ENCODE results near the gene INTS4.
"Not testable (repeated sequence)": the region's sequence is repeated elsewhere in the genome, so short reads cannot be mapped to it uniquely, and the experiment has no call there.

The INTS4 gene

DNA sequence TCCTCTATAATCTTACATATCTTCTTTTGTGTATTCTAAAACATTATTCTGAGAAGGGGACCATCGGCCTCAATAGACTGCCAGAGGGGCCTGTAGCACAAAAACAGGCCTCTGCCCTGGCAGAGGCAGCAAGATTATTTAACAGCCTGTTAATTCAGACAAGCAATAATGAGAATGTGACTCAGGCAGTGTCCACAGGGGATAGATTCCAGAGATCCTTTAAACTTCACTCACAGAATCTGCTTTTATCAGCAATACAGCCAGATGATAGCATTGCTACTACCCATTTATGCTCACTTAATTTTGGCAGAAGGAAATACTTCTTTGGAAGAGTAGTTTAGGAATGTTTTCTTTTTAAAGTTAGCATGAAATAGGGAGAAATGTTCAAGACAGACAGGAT lies 128.7 kb downstream of the INTS4 start:
- Histone ChIP-seq H3K9me2 (ENCODE audit: low read depth, low read length) (no peaks in the 10 kb centered on the region), H3F3A (ENCODE audit: insufficient read depth, low read length) (no peaks in the 10 kb centered on the region), H3K9me3 (ENCODE audit: low read length) (no peaks in the 10 kb centered on the region), H3K36me3 (ENCODE audit: insufficient read depth, low read length) (no peaks in the 10 kb centered on the region), H3K4me2 (ENCODE audit: low read length) (no peak overlapping the region), H2AFZ (ENCODE audit: low read length) (no peak overlapping the region), H4K20me1 (ENCODE audit: insufficient read depth, low read length) (no peaks in the 10 kb centered on the region), H3K9ac (ENCODE audit: low read length) (no peak overlapping the region), H3K4me1 (ENCODE audit: insufficient read depth, low read length, severe bottlenecking) (no peaks in the 10 kb centered on the region), H3K4me3 (ENCODE audit: low read depth, low read length, poor library complexity, severe bottlenecking) (no peak overlapping the region), H3K27ac (ENCODE audit: low read depth, low read length, poor library complexity, severe bottlenecking) (no peak overlapping the region), H3K79me2 (ENCODE audit: insufficient read depth, low read length) (no peaks in the 10 kb centered on the region), H3K27me3 (ENCODE audit: insufficient read depth, low read length) (no peaks in the 10 kb centered on the region)
- no peak for TF ChIP-seq EZH2 (IDR thresholded peaks at IDR 0.05; ENCODE audit: borderline replicate concordance, low read length)
- TF ChIP-seq, protein P1, sequence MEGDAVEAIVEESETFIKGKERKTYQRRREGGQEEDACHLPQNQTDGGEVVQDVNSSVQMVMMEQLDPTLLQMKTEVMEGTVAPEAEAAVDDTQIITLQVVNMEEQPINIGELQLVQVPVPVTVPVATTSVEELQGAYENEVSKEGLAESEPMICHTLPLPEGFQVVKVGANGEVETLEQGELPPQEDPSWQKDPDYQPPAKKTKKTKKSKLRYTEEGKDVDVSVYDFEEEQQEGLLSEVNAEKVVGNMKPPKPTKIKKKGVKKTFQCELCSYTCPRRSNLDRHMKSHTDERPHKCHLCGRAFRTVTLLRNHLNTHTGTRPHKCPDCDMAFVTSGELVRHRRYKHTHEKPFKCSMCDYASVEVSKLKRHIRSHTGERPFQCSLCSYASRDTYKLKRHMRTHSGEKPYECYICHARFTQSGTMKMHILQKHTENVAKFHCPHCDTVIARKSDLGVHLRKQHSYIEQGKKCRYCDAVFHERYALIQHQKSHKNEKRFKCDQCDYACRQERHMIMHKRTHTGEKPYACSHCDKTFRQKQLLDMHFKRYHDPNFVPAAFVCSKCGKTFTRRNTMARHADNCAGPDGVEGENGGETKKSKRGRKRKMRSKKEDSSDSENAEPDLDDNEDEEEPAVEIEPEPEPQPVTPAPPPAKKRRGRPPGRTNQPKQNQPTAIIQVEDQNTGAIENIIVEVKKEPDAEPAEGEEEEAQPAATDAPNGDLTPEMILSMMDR (IDR thresholded peaks at IDR 0.05; ENCODE audit: low read length), result no peak

DNA sequence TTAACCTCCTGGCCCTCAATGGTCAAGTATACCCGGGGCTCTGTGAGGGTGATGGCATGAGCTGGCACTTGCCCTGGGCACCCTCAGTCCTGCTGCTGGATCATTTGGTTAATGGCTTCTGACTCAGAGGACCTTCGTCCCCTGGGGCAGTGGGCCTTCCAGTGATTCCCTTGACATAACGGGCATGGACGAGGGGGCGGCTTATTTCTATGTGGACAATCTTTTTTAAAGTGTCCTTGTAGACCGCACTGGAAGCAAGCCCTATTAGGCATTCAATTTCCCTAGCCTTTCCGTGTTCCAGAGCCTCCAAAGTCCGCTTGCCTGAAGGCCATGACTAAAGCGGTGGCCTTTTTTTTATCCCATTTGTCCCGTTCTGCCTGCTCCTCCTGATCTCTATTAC lies 133.0 kb downstream of the INTS4 start:
- not testable (repeated sequence) for H3K9me3 ChIP-seq (ENCODE audit: low read length); H3K27ac ChIP-seq (ENCODE audit: low read depth, low read length, poor library complexity, severe bottlenecking); H3K9me2 ChIP-seq (ENCODE audit: low read depth, low read length); H4K20me1 ChIP-seq (ENCODE audit: insufficient read depth, low read length); H3F3A ChIP-seq (ENCODE audit: insufficient read depth, low read length); H3K4me3 ChIP-seq (ENCODE audit: low read depth, low read length, poor library complexity, severe bottlenecking); H3K4me2 ChIP-seq (ENCODE audit: low read length); H2AFZ ChIP-seq (ENCODE audit: low read length); H3K36me3 ChIP-seq (ENCODE audit: insufficient read depth, low read length); H3K79me2 ChIP-seq (ENCODE audit: insufficient read depth, low read length); H3K27me3 ChIP-seq (ENCODE audit: insufficient read depth, low read length); H3K9ac ChIP-seq (ENCODE audit: low read length); H3K4me1 ChIP-seq (ENCODE audit: insufficient read depth, low read length, severe bottlenecking)

DNA sequence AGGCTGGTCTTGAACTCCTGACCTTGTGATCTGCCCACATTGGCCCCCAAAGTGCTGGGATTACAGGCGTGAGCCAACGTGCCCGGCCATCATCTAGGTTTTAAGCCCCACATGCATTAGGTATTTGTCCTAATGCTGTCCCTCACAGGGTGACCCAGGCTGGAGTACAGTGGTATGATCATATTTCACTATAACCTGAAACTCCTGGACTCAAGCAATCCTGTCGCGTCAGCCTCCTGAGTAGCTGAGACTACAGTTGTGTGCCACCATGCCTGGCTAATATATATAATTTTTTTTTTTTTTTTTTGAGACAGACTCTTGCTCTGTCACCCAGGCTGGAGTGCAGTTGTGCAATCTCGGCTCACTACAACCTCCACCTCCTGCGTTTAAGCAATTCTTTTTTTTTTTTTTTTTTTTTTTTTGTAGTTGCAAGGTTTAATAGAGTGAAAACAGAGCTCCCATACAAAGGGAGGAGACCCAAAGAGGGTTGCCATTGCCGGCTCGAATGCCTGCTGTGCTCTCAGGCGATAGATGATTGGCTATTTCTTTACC lies 136.5 kb downstream of the INTS4 start:
- H3K9me2 ChIP-seq (ENCODE audit: low read depth, low read length); H3K9ac ChIP-seq (ENCODE audit: low read length); H3K4me1 ChIP-seq (ENCODE audit: insufficient read depth, low read length, severe bottlenecking); H3K4me2 ChIP-seq (ENCODE audit: low read length); H3F3A ChIP-seq (ENCODE audit: insufficient read depth, low read length); H3K36me3 ChIP-seq (ENCODE audit: insufficient read depth, low read length); H3K4me3 ChIP-seq (ENCODE audit: low read depth, low read length, poor library complexity, severe bottlenecking); H3K9me3 ChIP-seq (ENCODE audit: low read length); H2AFZ ChIP-seq (ENCODE audit: low read length); H3K27me3 ChIP-seq (ENCODE audit: insufficient read depth, low read length); H3K79me2 ChIP-seq (ENCODE audit: insufficient read depth, low read length); H3K27ac ChIP-seq (ENCODE audit: low read depth, low read length, poor library complexity, severe bottlenecking); H4K20me1 ChIP-seq (ENCODE audit: insufficient read depth, low read length): not testable (repeated sequence)

DNA sequence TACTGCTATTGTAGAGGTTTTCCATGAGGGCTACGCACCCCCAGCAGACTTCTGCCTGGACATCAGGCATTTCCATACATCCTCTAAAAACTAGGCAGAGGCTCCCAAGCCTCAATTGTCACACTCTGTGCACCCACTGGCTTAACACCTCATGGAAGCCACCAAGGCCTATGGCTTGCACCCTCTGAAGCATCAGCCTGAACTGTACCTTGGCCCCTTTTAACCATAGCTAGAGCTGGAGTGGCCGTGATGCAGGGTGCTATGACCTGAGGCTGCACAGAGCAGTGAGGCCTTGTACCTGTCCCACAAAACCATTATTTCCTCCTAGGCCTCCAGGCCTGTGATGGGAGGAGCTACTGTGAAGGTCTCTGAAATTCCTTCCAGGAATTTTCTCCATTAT lies 139.6 kb downstream of the INTS4 start:
- Histone ChIP-seq H3K4me1 (ENCODE audit: insufficient read depth, low read length, severe bottlenecking) (no peaks in the 10 kb centered on the region), H3K27me3 (ENCODE audit: insufficient read depth, low read length) (no peaks in the 10 kb centered on the region), H3F3A (ENCODE audit: insufficient read depth, low read length) (no peaks in the 10 kb centered on the region), H3K36me3 (ENCODE audit: insufficient read depth, low read length) (no peaks in the 10 kb centered on the region; the same call in 1 of the 2 replicates), H3K4me3 (ENCODE audit: low read depth, low read length, poor library complexity, severe bottlenecking) (no peak overlapping the region), H3K9me2 (ENCODE audit: low read depth, low read length) (no peaks in the 10 kb centered on the region), H3K4me2 (ENCODE audit: low read length) (no peak overlapping the region), H3K27ac (ENCODE audit: low read depth, low read length, poor library complexity, severe bottlenecking) (no peak overlapping the region), H4K20me1 (ENCODE audit: insufficient read depth, low read length) (no peaks in the 10 kb centered on the region), H2AFZ (ENCODE audit: low read length) (no peak overlapping the region), H3K9me3 (ENCODE audit: low read length) (peaks cover 11% of the 10 kb centered on the region), H3K79me2 (ENCODE audit: insufficient read depth, low read length) (no peaks in the 10 kb centered on the region), H3K9ac (ENCODE audit: low read length) (no peak overlapping the region)
- no peak for TF ChIP-seq EZH2 (IDR thresholded peaks at IDR 0.05; ENCODE audit: borderline replicate concordance, low read length)

DNA sequence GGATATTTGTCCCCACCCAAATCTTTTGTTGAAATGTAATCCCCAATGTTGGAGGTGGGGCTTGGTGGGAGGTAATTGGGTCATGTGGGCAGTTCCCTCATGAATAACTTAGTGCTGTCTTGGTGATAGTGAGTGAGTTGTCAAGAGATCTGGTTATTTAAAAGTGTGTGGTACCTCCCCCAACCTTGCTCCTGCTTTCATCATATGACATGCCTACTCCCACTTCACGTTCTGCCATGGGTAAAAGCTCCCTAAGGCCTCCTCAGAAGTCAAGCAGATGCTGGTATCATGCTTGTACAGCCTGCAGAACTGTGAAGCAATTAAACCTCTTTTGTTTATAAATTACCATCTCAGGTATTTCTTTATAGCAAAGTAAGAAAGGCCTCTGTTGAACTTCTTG lies 143.0 kb downstream of the INTS4 start:
- no peak overlapping the region for H3K4me2 ChIP-seq (ENCODE audit: low read length)
- H3K79me2 ChIP-seq (ENCODE audit: insufficient read depth, low read length), result no peaks in the 10 kb centered on the region
- H3K27ac ChIP-seq (ENCODE audit: low read depth, low read length, poor library complexity, severe bottlenecking), result no peak overlapping the region
- H3K9me2 ChIP-seq (ENCODE audit: low read depth, low read length), result no peaks in the 10 kb centered on the region
- peaks cover 11% of the 10 kb centered on the region for H3K9me3 ChIP-seq (ENCODE audit: low read length)
- H3K4me3 ChIP-seq (ENCODE audit: low read depth, low read length, poor library complexity, severe bottlenecking), result no peak overlapping the region
- no peaks in the 10 kb centered on the region for H3K4me1 ChIP-seq (ENCODE audit: insufficient read depth, low read length, severe bottlenecking)
- H2AFZ ChIP-seq (ENCODE audit: low read length), result no peak overlapping the region
- no peaks in the 10 kb centered on the region for H3K27me3 ChIP-seq (ENCODE audit: insufficient read depth, low read length)
- no peaks in the 10 kb centered on the region for H4K20me1 ChIP-seq (ENCODE audit: insufficient read depth, low read length)
- no peak overlapping the region for H3K9ac ChIP-seq (ENCODE audit: low read length)
- no peaks in the 10 kb centered on the region; the same call in 1 of the 2 replicates for H3K36me3 ChIP-seq (ENCODE audit: insufficient read depth, low read length)
- TF ChIP-seq EZH2 (IDR thresholded peaks at IDR 0.05; ENCODE audit: borderline replicate concordance, low read length), result no peak
- TF ChIP-seq, protein P1 (IDR thresholded peaks at IDR 0.05; ENCODE audit: low read length), result no peak
- H3F3A ChIP-seq (ENCODE audit: insufficient read depth, low read length), result no peaks in the 10 kb centered on the region

DNA sequence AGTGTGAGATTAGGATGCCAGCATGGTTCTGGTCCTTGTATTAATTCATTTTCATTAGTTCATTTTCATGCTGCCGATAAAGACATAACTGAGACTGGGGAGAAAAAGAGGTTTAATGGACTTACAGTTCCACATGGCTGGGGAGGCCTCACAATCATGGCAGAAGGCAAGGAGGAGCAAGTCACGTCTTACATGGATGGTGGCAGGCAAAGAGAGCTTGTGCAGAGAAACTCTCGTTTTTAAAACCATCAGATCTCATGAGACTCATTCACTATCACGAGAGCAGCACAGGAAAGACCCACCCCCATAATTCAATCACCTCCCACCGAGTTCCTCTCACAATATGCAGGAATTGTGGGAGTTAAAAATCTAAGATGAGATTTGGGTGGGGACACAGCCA lies 150.8 kb downstream of the INTS4 start:
- H3K36me3 ChIP-seq (ENCODE audit: insufficient read depth, low read length); H2AFZ ChIP-seq (ENCODE audit: low read length); H3K27me3 ChIP-seq (ENCODE audit: insufficient read depth, low read length); H3K9me3 ChIP-seq (ENCODE audit: low read length); H4K20me1 ChIP-seq (ENCODE audit: insufficient read depth, low read length); H3F3A ChIP-seq (ENCODE audit: insufficient read depth, low read length); H3K4me1 ChIP-seq (ENCODE audit: insufficient read depth, low read length, severe bottlenecking); H3K9me2 ChIP-seq (ENCODE audit: low read depth, low read length); H3K9ac ChIP-seq (ENCODE audit: low read length); H3K79me2 ChIP-seq (ENCODE audit: insufficient read depth, low read length); H3K4me3 ChIP-seq (ENCODE audit: low read depth, low read length, poor library complexity, severe bottlenecking); H3K27ac ChIP-seq (ENCODE audit: low read depth, low read length, poor library complexity, severe bottlenecking); H3K4me2 ChIP-seq (ENCODE audit: low read length): not testable (repeated sequence)
